Heart left ventricle (tissue), 13 donors: ENCODE measurements around the gene FXYD7.

Experiments
- CTCF ChIP-seq, 12 donors: fragments of 200-600 bp; sonication (generic) in 4 of 12; IDR thresholded peaks; one replicate each; pipeline versions ENCODE4 v1.5.0 to v1.8.0; 2018 to 2022; ENCODE audit warnings: antibody characterized with exemption in 12 of 12, mild to moderate bottlenecking in 5 of 12
- POLR2A ChIP-seq, 2 donors: fragments of 450-650 bp; IDR thresholded peaks; one replicate each; pipeline ENCODE4 v1.6.1; 2017; ENCODE audit warnings: antibody characterized with exemption in 2 of 2, mild to moderate bottlenecking in 2 of 2, moderate library complexity in 2 of 2
- donor health status: ischemic (EF 13 %, LVEDD 7.1; RV severe dilation, severe dysfunction).
- donor health status: DM: no; HTN: yes; CAD: no.
- donor health status: DM: no; HTN: no; CAD: no.
- donor health status: ischemic (EF 25% LVEDD 6.9; RV normal size, moderate dysfunction).
- donor health status: ischemic (EF 25% LVEDD 5.7; RV mildly dilated, moderate dysfunction).
- donor health status: ischemic (EF 35%, LVEDD 5.7; RV mildly dilated, moderate dysfunction).
- donor health status: nonischemic (EF 11% LVEDD 7.7; RV severe dilation, severe dysfunction).
- donor health status: DM: yes; HTN: yes; CAD: no.
- donor health status: PGD.
- donor health status: ischemic (EF 29% LVEDD 5.4; RV normal size, mild dysfunction).
- donor health status: nonischemic (EF 23%, LVEDD 6.1; RV moderate dilation, normal function).

DNA sequence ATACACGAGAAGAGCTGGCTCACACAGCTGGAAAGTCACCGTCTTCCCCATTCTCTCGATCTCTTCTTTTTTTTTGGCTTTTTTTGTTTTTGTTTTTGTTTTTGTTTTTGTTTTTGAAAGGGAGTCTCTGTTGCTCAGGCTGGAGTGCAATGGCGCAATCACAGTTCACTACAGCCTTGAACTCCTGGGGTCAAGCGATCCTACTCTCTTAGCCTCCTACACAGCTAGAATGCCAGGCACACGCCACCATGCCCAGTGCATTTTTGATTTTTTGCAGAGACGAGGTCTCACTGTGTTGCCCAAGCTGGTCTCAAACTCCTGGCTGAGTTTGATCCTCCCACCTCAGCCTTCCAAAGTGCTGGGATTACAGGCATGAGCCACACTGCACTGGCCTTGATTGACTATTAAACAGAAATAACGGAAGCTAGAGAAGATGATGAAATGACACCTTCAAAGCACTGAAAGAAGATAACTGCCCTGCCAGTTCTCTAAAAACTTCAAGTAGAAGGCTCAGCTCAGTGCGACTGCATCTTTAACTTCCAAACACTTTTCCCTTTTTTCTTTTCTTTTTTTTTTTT is 23.4 kb upstream of the FXYD7 start:
- TF ChIP-seq CTCF (IDR thresholded peaks at IDR 0.05) (no peak), POLR2A (IDR thresholded peaks at IDR 0.05) (no peak)
